ENCODE measurements around the gene ARHGAP26. TPM values are rescaled to one million over a fixed set of nuclear protein-coding genes. Genes with fewer than 3 reads are reported as not detected.

ARHGAP26 gene
- total and polyA plus RNA-seq, 2 of the 4 experiments (the other 2 are of a cell fraction): 0.54 to 0.56 TPM

DNA sequence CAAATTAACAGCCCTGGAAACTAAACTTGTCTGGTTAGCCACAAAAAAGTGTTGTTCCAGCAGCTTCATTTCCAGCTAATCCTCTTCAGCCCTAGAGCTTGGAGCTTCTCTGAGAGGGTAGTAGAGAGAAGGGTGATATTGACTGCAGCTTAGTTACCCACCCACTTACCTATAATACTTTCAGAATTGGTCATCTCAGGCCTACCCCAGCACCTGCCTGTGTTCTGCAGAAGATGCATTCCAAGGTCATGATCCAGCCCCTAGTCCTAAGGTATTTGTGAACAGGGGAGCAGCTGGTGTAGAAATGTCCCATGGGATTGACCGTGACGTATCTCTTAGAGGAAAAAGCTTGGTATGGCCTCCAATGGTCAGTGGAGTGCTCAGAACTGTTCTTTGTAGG, 344.3 kb downstream of the ARHGAP26 start:
- Histone ChIP-seq H2AK5ac (ENCODE audit: low read depth, low read length) (no peak overlapping the region), H4K20me1 (ENCODE audit: insufficient read depth, low read length) (no peaks in the 10 kb centered on the region), H3K4me2 (ENCODE audit: low read depth, low read length) (no peak overlapping the region), H3K4ac (ENCODE audit: low read depth, low read length) (no peak overlapping the region), H4K8ac (ENCODE audit: low read depth in 2 of 2, low read length in 2 of 2) (no peak overlapping the region), H2AFZ (replicated peaks; ENCODE audit: low read length, poor library complexity) (no peak overlapping the region), H3K23ac (ENCODE audit: low read depth, low read length) (no peak overlapping the region), H2BK5ac (ENCODE audit: low read depth, low read length, poor library complexity, severe bottlenecking) (no peak overlapping the region), H3K56ac (ENCODE audit: extremely low read depth, insufficient read depth, low read length) (no peak overlapping the region), H3K27ac (ENCODE audit: insufficient read depth, low read length) (no peak overlapping the region), H2AK9ac (replicated peaks; ENCODE audit: low read depth, low read length, poor library complexity) (no peak overlapping the region), H3K18ac (ENCODE audit: low read depth, low read length) (no peak overlapping the region), H3K4me3 (ENCODE audit: insufficient read depth, low read depth, low read length) (no peak overlapping the region), H2BK15ac (ENCODE audit: low read depth, low read length) (no peak overlapping the region), H4K91ac (ENCODE audit: insufficient read depth, low read depth, low read length) (no peak overlapping the region), H2BK20ac (ENCODE audit: low read depth, low read length) (no peak overlapping the region), H3K27me3 (ENCODE audit: control insufficient read depth, insufficient read depth, low read length) (no peaks in the 10 kb centered on the region), H3K79me1 (ENCODE audit: low read depth in 1 of 2, low read length in 2 of 2) (no peaks in the 10 kb centered on the region), H3K9me3 (ENCODE audit: control insufficient read depth, insufficient read depth, low read length) (no peaks in the 10 kb centered on the region), H3K9me1 (ENCODE audit: insufficient read depth, low read length) (peaks cover 4% of the 10 kb centered on the region; the same call in 1 of the 2 replicates), H3K14ac (replicated peaks; ENCODE audit: low read depth, low read length) (no peak overlapping the region), H3K4me1 (ENCODE audit: control insufficient read depth, insufficient read depth, low read length) (no peaks in the 10 kb centered on the region), H3K36me3 (ENCODE audit: control insufficient read depth, insufficient read depth, low read length) (no peaks in the 10 kb centered on the region), H2BK120ac (ENCODE audit: low read depth, low read length) (no peak overlapping the region), H4K5ac (ENCODE audit: low read depth, low read length) (no peak overlapping the region), H3K9ac (ENCODE audit: low read depth, low read length) (no peak overlapping the region)
- intact Hi-C loops (cut with micrococcal nuclease) (no loop called here), in situ Hi-C loops (cut with MboI; ENCODE audit: low sequenced_read_pairs) (no loop called here), dilution Hi-C loops (cut with HindIII; ENCODE audit: low sequenced_read_pairs, unreplicated experiment) (no loop called here)
- ChIA-PET CTCF (no interaction called here), POLR2A (ENCODE audit: unreplicated experiment) (no interaction called here)
- ATAC-seq (ENCODE audit: low read depth) (no peak), DNase-seq (no peak)
- no TSS peak for BruUV-seq (replicated peaks)
- WGBS, 2 experiments (ENCODE audit: extremely low coverage in 2 of 2, insufficient read length in 1 of 2): no CpG with 5 or more reads among the region's 2 CpGs
- TF ChIP-seq RAD21 (IDR thresholded peaks at IDR 0.05; ENCODE audit: low read length) (no peak), RFX5 (IDR thresholded peaks at IDR 0.05; ENCODE audit: low read depth, low read length) (no peak), CHD1 (IDR thresholded peaks at IDR 0.05; ENCODE audit: low read depth, low read length) (no peak), MAZ (IDR thresholded peaks at IDR 0.05; ENCODE audit: borderline replicate concordance, low read depth, low read length) (no peak), POLR2A (IDR thresholded peaks at IDR 0.05; ENCODE audit: low read depth, low read length) (no peak), SMC3 (IDR thresholded peaks at IDR 0.05; ENCODE audit: low read depth, low read length) (no peak), MAFK (IDR thresholded peaks at IDR 0.05; ENCODE audit: low read depth, low read length) (no peak)
- TF ChIP-seq, protein P1, sequence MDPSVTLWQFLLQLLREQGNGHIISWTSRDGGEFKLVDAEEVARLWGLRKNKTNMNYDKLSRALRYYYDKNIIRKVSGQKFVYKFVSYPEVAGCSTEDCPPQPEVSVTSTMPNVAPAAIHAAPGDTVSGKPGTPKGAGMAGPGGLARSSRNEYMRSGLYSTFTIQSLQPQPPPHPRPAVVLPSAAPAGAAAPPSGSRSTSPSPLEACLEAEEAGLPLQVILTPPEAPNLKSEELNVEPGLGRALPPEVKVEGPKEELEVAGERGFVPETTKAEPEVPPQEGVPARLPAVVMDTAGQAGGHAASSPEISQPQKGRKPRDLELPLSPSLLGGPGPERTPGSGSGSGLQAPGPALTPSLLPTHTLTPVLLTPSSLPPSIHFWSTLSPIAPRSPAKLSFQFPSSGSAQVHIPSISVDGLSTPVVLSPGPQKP (IDR thresholded peaks at IDR 0.05; ENCODE audit: borderline replicate concordance, low read depth, low read length): no peak
- TF ChIP-seq, protein P2, sequence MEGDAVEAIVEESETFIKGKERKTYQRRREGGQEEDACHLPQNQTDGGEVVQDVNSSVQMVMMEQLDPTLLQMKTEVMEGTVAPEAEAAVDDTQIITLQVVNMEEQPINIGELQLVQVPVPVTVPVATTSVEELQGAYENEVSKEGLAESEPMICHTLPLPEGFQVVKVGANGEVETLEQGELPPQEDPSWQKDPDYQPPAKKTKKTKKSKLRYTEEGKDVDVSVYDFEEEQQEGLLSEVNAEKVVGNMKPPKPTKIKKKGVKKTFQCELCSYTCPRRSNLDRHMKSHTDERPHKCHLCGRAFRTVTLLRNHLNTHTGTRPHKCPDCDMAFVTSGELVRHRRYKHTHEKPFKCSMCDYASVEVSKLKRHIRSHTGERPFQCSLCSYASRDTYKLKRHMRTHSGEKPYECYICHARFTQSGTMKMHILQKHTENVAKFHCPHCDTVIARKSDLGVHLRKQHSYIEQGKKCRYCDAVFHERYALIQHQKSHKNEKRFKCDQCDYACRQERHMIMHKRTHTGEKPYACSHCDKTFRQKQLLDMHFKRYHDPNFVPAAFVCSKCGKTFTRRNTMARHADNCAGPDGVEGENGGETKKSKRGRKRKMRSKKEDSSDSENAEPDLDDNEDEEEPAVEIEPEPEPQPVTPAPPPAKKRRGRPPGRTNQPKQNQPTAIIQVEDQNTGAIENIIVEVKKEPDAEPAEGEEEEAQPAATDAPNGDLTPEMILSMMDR (conservative IDR thresholded peaks at IDR 0.05; ENCODE audit: low read depth, low read length): no peak
